Esophagus squamous epithelium (tissue), 4 donors: ENCODE data around the gene RAB11FIP3.

Experiments used
- POLR2A ChIP-seq, 4 donors: fragments of 450-650 bp; IDR thresholded peaks; one replicate each; pipeline ENCODE4 v1.6.1; 2017; ENCODE audit warnings: antibody characterized with exemption in 4 of 4, mild to moderate bottlenecking in 4 of 4, moderate library complexity in 3 of 4
- TF ChIP-seq, protein P1 (sequence below), 6 experiments: fragments of 450-650 bp in 4 of 6; fragments of 200-600 bp in 2 of 6; sonication (generic) in 2 of 6; IDR thresholded peaks; one replicate each; pipeline ENCODE4 v1.5.1; 2016 to 2019; ENCODE audit warnings: antibody characterized with exemption in 6 of 6, mild to moderate bottlenecking in 4 of 6, moderate library complexity in 4 of 6

DNA sequence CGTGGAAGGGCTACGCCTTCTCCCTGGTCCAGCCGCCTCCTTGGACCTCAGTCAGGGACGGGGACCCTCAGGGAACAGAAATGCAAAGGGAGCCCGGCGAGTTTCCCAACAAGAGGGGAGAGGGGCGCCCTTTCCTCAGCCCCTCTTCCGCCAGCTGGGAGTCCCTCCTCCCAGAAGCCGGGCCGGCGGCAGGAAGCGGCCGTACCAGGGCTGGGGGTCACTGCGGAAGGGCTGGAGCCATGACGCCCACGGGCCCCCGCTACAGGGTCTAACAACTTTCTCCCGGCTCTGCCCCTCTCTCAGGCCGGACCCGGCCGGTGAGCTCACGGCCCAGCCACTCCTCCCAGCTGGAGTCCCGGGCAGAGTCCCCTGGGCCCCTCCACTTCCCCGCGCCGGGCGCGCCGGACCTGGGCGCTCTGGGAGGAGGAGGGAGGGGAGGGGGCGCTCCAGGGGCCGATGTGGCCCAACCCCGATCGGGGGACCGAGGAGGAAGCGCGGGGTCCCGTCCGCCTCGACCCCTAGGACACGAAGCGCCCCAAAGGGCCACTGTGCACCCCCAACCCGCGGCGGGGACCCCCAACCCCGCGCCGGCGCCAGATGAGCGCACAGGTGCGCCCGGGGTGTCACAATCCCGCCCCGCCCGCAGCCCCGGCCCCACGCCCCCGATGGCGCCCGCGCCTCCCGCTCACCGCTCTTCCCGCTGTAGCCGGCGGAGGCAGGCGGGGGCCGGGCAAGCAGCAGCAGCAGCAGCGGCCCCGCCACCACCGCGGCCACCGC lies 44.2 kb upstream of the RAB11FIP3 start:
- no peak for TF ChIP-seq POLR2A (IDR thresholded peaks at IDR 0.05)
- TF ChIP-seq, protein P1, sequence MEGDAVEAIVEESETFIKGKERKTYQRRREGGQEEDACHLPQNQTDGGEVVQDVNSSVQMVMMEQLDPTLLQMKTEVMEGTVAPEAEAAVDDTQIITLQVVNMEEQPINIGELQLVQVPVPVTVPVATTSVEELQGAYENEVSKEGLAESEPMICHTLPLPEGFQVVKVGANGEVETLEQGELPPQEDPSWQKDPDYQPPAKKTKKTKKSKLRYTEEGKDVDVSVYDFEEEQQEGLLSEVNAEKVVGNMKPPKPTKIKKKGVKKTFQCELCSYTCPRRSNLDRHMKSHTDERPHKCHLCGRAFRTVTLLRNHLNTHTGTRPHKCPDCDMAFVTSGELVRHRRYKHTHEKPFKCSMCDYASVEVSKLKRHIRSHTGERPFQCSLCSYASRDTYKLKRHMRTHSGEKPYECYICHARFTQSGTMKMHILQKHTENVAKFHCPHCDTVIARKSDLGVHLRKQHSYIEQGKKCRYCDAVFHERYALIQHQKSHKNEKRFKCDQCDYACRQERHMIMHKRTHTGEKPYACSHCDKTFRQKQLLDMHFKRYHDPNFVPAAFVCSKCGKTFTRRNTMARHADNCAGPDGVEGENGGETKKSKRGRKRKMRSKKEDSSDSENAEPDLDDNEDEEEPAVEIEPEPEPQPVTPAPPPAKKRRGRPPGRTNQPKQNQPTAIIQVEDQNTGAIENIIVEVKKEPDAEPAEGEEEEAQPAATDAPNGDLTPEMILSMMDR (IDR thresholded peaks at IDR 0.05), result no peak
